B cell (primary cell): ENCODE data around the gene KIF11. TPM values are rescaled to one million over a fixed set of nuclear protein-coding genes. Genes with fewer than 3 reads are reported as not detected.
A peak's percentile ranks its signal among the peaks of the same experiment; 100 is the strongest.

Experiments used
- ATAC-seq: fragments of 200-7000 bp; cut with Tn5 transposase; one replicate; pipeline ENCODE4 v1.10.0; 2021; ENCODE audit warnings: low read depth, mild to moderate bottlenecking, moderate number of reproducible peaks, moderate library complexity
- CTCF ChIA-PET: fragments of 350-600 bp; sonication (Branson Sonifier 250); formaldehyde crosslinking; loops from one replicate; lab custom pipeline; 2021; ENCODE audit warnings: antibody characterized with exemption, inconsistent platforms; lab: Charles Lee
- POLR2A ChIA-PET: fragments of 350-600 bp; sonication (Branson Sonifier 250); formaldehyde crosslinking; loops from one replicate; lab custom pipeline; 2021; ENCODE audit warnings: antibody characterized with exemption; lab: Charles Lee
- DNase-seq: peaks from one replicate; pipeline ENCODE4 v3.0.0; 2013
- H2AFZ ChIP-seq: 2 replicates; pipeline ENCODE4 v1.6.1; 2012; ENCODE audit warnings: mild to moderate bottlenecking, low read depth, low read length; ENCODE audit not compliant: insufficient read depth, poor library complexity, severe bottlenecking
- H3K27ac ChIP-seq, 2 donors: 1 replicate in 1 of 2; 2 replicates in 1 of 2; pipeline ENCODE4 v1.5.1; 2012 to 2013; ENCODE audit warnings: low read length in 2 of 2, mild to moderate bottlenecking in 2 of 2, moderate library complexity in 1 of 2
- H3K27me3 ChIP-seq, 4 experiments: fragments of 200-600 bp in 1 of 4; sonication (generic) in 1 of 4; replicated peaks in 1 of 4; 1 replicate in 2 of 4; 2 replicates in 2 of 4; pipeline versions ENCODE4 v1.6.1 to v1.7.0; 2013 to 2016; ENCODE audit warnings: low read length in 3 of 4, mild to moderate bottlenecking in 2 of 4, mixed read lengths in 1 of 4, moderate library complexity in 1 of 4; ENCODE audit not compliant: insufficient read depth in 4 of 4, control insufficient read depth in 3 of 4; ENCODE audit errors: control extremely low read depth in 1 of 4
- H3K36me3 ChIP-seq, 2 experiments: replicated peaks in 1 of 2; 1 replicate in 1 of 2; 2 replicates in 1 of 2; pipeline versions ENCODE4 v1.6.1 to v1.7.1; 2013; ENCODE audit warnings: low read length in 1 of 2; ENCODE audit not compliant: insufficient read depth in 2 of 2, control insufficient read depth in 1 of 2; ENCODE audit errors: control extremely low read depth in 1 of 2, extremely low read depth in 1 of 2
- H3K4me1 ChIP-seq, 2 donors: fragments of 200-600 bp in 1 of 2; sonication (generic) in 1 of 2; 1 replicate in 1 of 2; 2 replicates in 1 of 2; pipeline versions ENCODE4 v1.5.1 to v1.6.1; 2013 to 2017; ENCODE audit warnings: low read length in 2 of 2; ENCODE audit not compliant: control insufficient read depth in 2 of 2, insufficient read depth in 2 of 2
- H3K4me2 ChIP-seq: replicated peaks from 2 replicates; pipeline ENCODE3; 2012; ENCODE audit warnings: mild to moderate bottlenecking, low read depth, low read length; ENCODE audit not compliant: poor library complexity, severe bottlenecking
- H3K4me3 ChIP-seq, 5 experiments: fragments of 200-600 bp in 1 of 5; sonication (generic) in 1 of 5; 1 replicate in 3 of 5; 2 replicates in 2 of 5; pipeline versions ENCODE4 v1.5.1 to v1.7.0; 2011 to 2016; ENCODE audit warnings: low read length in 4 of 5, mild to moderate bottlenecking in 4 of 5, low read depth in 2 of 5, control low read depth in 1 of 5, moderate library complexity in 1 of 5; ENCODE audit not compliant: insufficient read depth in 1 of 5; ENCODE audit errors: control extremely low read depth in 1 of 5, extremely low read depth in 1 of 5
- H3K79me2 ChIP-seq: fragments of 200-600 bp; sonication (generic); one replicate; pipeline ENCODE4 v1.6.0; 2016; ENCODE audit warnings: low read length; ENCODE audit not compliant: control insufficient read depth, insufficient read depth
- H3K9ac ChIP-seq: fragments of 200-600 bp; sonication (generic); 2 replicates; pipeline ENCODE4 v1.6.1; 2017; ENCODE audit warnings: mild to moderate bottlenecking, low read length, moderate library complexity
- H3K9me3 ChIP-seq, 3 donors: one replicate each; pipeline versions ENCODE4 v1.6.1 to v1.7.1; 2013; ENCODE audit warnings: low read length in 2 of 3; ENCODE audit not compliant: control insufficient read depth in 2 of 3, insufficient read depth in 1 of 3; ENCODE audit errors: control extremely low read depth in 1 of 3
- H4K20me1 ChIP-seq: 2 replicates; pipeline ENCODE4 v1.6.0; 2012; ENCODE audit warnings: mild to moderate bottlenecking, low read length; ENCODE audit not compliant: insufficient read depth, control insufficient read depth, poor library complexity, severe bottlenecking
- H3K27ac Mint-ChIP-seq: one replicate; pipeline ENCODE4 v1.8.0; 2021; ENCODE audit warnings: mixed read lengths
- H3K27me3 Mint-ChIP-seq: one replicate; pipeline ENCODE4 v1.8.0; 2021; ENCODE audit warnings: mixed read lengths
- H3K4me1 Mint-ChIP-seq: one replicate; pipeline ENCODE4 v1.8.0; 2021; ENCODE audit warnings: mixed read lengths
- H3K4me3 Mint-ChIP-seq: one replicate; pipeline ENCODE4 v1.8.0; 2021; ENCODE audit warnings: mixed read lengths
- H3K9me3 Mint-ChIP-seq: one replicate; pipeline ENCODE4 v1.8.0; 2022; ENCODE audit warnings: mixed read lengths; ENCODE audit not compliant: insufficient read depth
- CTCF ChIP-seq: fragments of 200-600 bp; IDR thresholded peaks from one replicate; pipeline ENCODE4 v1.8.0; 2022; ENCODE audit warnings: antibody characterized with exemption, mild to moderate bottlenecking
- EZH2 ChIP-seq: IDR thresholded peaks from 2 replicates; pipeline ENCODE4 v1.6.1; 2012; ENCODE audit warnings: borderline replicate concordance, low read depth, mild to moderate bottlenecking, moderate library complexity, low read length; ENCODE audit not compliant: insufficient read depth, poor library complexity, severe bottlenecking
- WGBS: methylation state at CpG from one replicate; pipeline ENCODE4 v1.1.5; 2013; ENCODE audit warnings: missing lambda C conversion rate; ENCODE audit not compliant: insufficient coverage; 5-methylcytosine and 5-hydroxymethylcytosine counted together
- intact Hi-C: fragments of 100-400 bp; cut with micrococcal nuclease; formaldehyde crosslinking; loops from one replicate; pipeline ENCODE4 v1.10.0; 2022
- polyA plus RNA-seq: library from polyadenylated mRNA; depleted of rRNA; stranded (reverse); fragments of >200 nt; gene quantifications from 2 replicates; pipeline ENCODE4 v1.2.3, GENCODE V29; 2012
- small RNA-seq: library from RNA; depleted of rRNA; stranded (forward); fragments of <200 nt; gene quantifications from one replicate; pipeline ENCODE3, GENCODE V24; 2012; ENCODE audit warnings: low replicate concordance, low read depth; ENCODE audit not compliant: insufficient read length
- total RNA-seq, 2 donors: library from RNA; stranded (reverse); fragments of 120-200 nt in 1 of 2; gene quantifications; 1 replicate in 1 of 2; 2 replicates in 1 of 2; pipeline versions ENCODE4 v1.2.3 to v1.2.4, GENCODE V29; 2013 to 2022

The KIF11 gene
- total and polyA plus RNA-seq, 2 donors (not counting 1 experiment from before 2014, with no cell fraction given) = 0.64 to 1.8 TPM

- CTCF ChIA-PET = interaction anchor here (0.7 to 1.1 kb wide), 4 partner anchors 26 to 165 kb away, joined by 3 read pairs; no protein-coding TSS in a partner anchor
- intact Hi-C loops = no loop called here
- Mint-ChIP-seq H3K27me3 (no peaks in the 10 kb centered on the region), H3K9me3 (no peaks in the 10 kb centered on the region), H3K4me1 (peaks cover 43% of the 10 kb centered on the region), H3K27ac (peak overlapping the region; percentile 18), H3K4me3 (peak overlapping the region; percentile 62)
- ATAC-seq = peak; percentile 14
- Histone ChIP-seq H3K4me1 (peaks cover 39 to 44% of the 10 kb centered on the region in 2 donors), H2AFZ (peak overlapping the region; percentile 60), H3K9ac (peak overlapping the region; percentile 39), H3K36me3 (no peaks in the 10 kb centered on the region), H3K9me3 (no peaks in the 10 kb centered on the region), H3K27me3 (no peaks in the 10 kb centered on the region), H3K4me3 (peak overlapping the region in 3 of 5 experiments; percentile 29 to 46 (median 43)), H3K79me2 (peaks cover 12% of the 10 kb centered on the region), H3K27ac (no peak overlapping the region), H4K20me1 (no peaks in the 10 kb centered on the region), H3K4me2 (peak overlapping the region; percentile 72)
- peak; percentile 63 for DNase-seq
- POLR2A ChIA-PET = interaction anchor here (0.9 to 6.4 kb wide), 2 partner anchors 9 to 11 kb away, joined by 6 to 44 read pairs; partner anchors contain the start of gene HHEX
- WGBS = no CpG with 5 or more reads among the region's 4 CpGs
- TF ChIP-seq EZH2 (no peak), CTCF (no peak)
These were observed 109.5 kb downstream of the KIF11 start for GRCh38 chr10:92702301-92702916.

Small RNA genes lying within 50 kb of the gene (small RNA-seq; reads per million reads assigned to genes)
- not detected for gene RN7SL644P

Other genes with a start within 250 kb of the KIF11 start
- 38.5 and 40.9 TPM in 2 replicates for gene IDE, start 19.0 kb upstream of the KIF11 start, total RNA-seq
- gene IDE, start 19.0 kb upstream of the KIF11 start, polyA plus RNA-seq = 7.7 and 8.5 TPM in 2 replicates
- gene HHEX, start 96.8 kb downstream of the KIF11 start, total RNA-seq = 149 and 155 TPM in 2 replicates
- gene HHEX, start 96.8 kb downstream of the KIF11 start, polyA plus RNA-seq = 96.9 and 184 TPM in 2 replicates